Measurements from ENCODE around the gene FAHD2B. TPM values are rescaled to one million over a fixed set of nuclear protein-coding genes. Genes with fewer than 3 reads are reported as not detected.
"Not testable (repeated sequence)": the region's sequence is repeated elsewhere in the genome, so short reads cannot be mapped to it uniquely, and the experiment has no call there.

FAHD2B gene
- polyA plus RNA-seq, 2 donors, result 3.8 to 7.8 TPM

- H3K27me3 ChIP-seq (ENCODE audit: control insufficient read depth in 1 of 2, insufficient read depth in 2 of 2, low read length in 2 of 2), result no peaks in the 10 kb centered on the region
- no peaks in the 10 kb centered on the region for H3K4me1 ChIP-seq (ENCODE audit: control insufficient read depth in 2 of 2, insufficient read depth in 2 of 2, low read length in 1 of 2)
- no peak overlapping the region for H3K4me3 ChIP-seq (ENCODE audit: low read depth in 1 of 2, low read length in 2 of 2)
- peak overlapping the region in 1 of 2 donors; percentile 13 for H3K27ac ChIP-seq (ENCODE audit: low read depth in 2 of 2, low read length in 1 of 2)
- 86 to 87% methylated on average over 12 of the region's 12 CpGs for WGBS, 2 donors
- H3K36me3 ChIP-seq (ENCODE audit: control insufficient read depth in 2 of 2, insufficient read depth in 2 of 2, low read length in 1 of 2), result no peaks in the 10 kb centered on the region
- H3K9me3 ChIP-seq (ENCODE audit: control insufficient read depth in 2 of 2, insufficient read depth in 1 of 2, low read depth in 1 of 2, low read length in 1 of 2), result no peaks in the 10 kb centered on the region
Observed at GRCh38 chr2:97095661-97096060, 979 bp upstream of the FAHD2B start.

- H3K4me1 ChIP-seq (ENCODE audit: control insufficient read depth in 2 of 2, insufficient read depth in 2 of 2, low read length in 1 of 2); H3K27me3 ChIP-seq (ENCODE audit: control insufficient read depth in 1 of 2, insufficient read depth in 2 of 2, low read length in 2 of 2); H3K36me3 ChIP-seq (ENCODE audit: control insufficient read depth in 2 of 2, insufficient read depth in 2 of 2, low read length in 1 of 2); H3K9me3 ChIP-seq (ENCODE audit: control insufficient read depth in 2 of 2, insufficient read depth in 1 of 2, low read depth in 1 of 2, low read length in 1 of 2); H3K4me3 ChIP-seq (ENCODE audit: low read depth in 1 of 2, low read length in 2 of 2): not testable (repeated sequence)
- 63 to 78% methylated on average over 4 of the region's 33 CpGs for WGBS, 2 donors
- H3K27ac ChIP-seq (ENCODE audit: low read depth in 2 of 2, low read length in 1 of 2), result peak overlapping the region in 1 of 2 donors; percentile 42
Observed at GRCh38 chr2:97093983-97094771, 505 bp downstream of the FAHD2B start.

GRCh38 chr2:97092946-97093345 is 1.7 kb downstream of the FAHD2B start:
- not testable (repeated sequence) for H3K27me3 ChIP-seq (ENCODE audit: control insufficient read depth in 1 of 2, insufficient read depth in 2 of 2, low read length in 2 of 2); H3K4me1 ChIP-seq (ENCODE audit: control insufficient read depth in 2 of 2, insufficient read depth in 2 of 2, low read length in 1 of 2); H3K27ac ChIP-seq (ENCODE audit: low read depth in 2 of 2, low read length in 1 of 2); H3K9me3 ChIP-seq (ENCODE audit: control insufficient read depth in 2 of 2, insufficient read depth in 1 of 2, low read depth in 1 of 2, low read length in 1 of 2); H3K4me3 ChIP-seq (ENCODE audit: low read depth in 1 of 2, low read length in 2 of 2); H3K36me3 ChIP-seq (ENCODE audit: control insufficient read depth in 2 of 2, insufficient read depth in 2 of 2, low read length in 1 of 2)
- WGBS, 2 donors, result 92 to 96% methylated on average over 2 of the region's 2 CpGs

- not testable (repeated sequence) for H3K36me3 ChIP-seq (ENCODE audit: control insufficient read depth in 2 of 2, insufficient read depth in 2 of 2, low read length in 1 of 2); H3K27me3 ChIP-seq (ENCODE audit: control insufficient read depth in 1 of 2, insufficient read depth in 2 of 2, low read length in 2 of 2); H3K27ac ChIP-seq (ENCODE audit: low read depth in 2 of 2, low read length in 1 of 2); H3K4me1 ChIP-seq (ENCODE audit: control insufficient read depth in 2 of 2, insufficient read depth in 2 of 2, low read length in 1 of 2); H3K4me3 ChIP-seq (ENCODE audit: low read depth in 1 of 2, low read length in 2 of 2); H3K9me3 ChIP-seq (ENCODE audit: control insufficient read depth in 2 of 2, insufficient read depth in 1 of 2, low read depth in 1 of 2, low read length in 1 of 2)
- 93 to 100% methylated on average over 1 of the region's 1 CpG for WGBS, 2 donors
Observed at GRCh38 chr2:97088706-97089105, 6.0 kb downstream of the FAHD2B start.

- H3K4me3 ChIP-seq (ENCODE audit: low read depth in 1 of 2, low read length in 2 of 2); H3K4me1 ChIP-seq (ENCODE audit: control insufficient read depth in 2 of 2, insufficient read depth in 2 of 2, low read length in 1 of 2); H3K27ac ChIP-seq (ENCODE audit: low read depth in 2 of 2, low read length in 1 of 2); H3K27me3 ChIP-seq (ENCODE audit: control insufficient read depth in 1 of 2, insufficient read depth in 2 of 2, low read length in 2 of 2); H3K9me3 ChIP-seq (ENCODE audit: control insufficient read depth in 2 of 2, insufficient read depth in 1 of 2, low read depth in 1 of 2, low read length in 1 of 2); H3K36me3 ChIP-seq (ENCODE audit: control insufficient read depth in 2 of 2, insufficient read depth in 2 of 2, low read length in 1 of 2): not testable (repeated sequence)
- 89 to 100% methylated on average over 1 to 2 of the region's 7 CpGs for WGBS, 2 donors
Observed at GRCh38 chr2:97085093-97085492, 9.6 kb downstream of the FAHD2B start.

- H3K4me1 ChIP-seq (ENCODE audit: control insufficient read depth in 2 of 2, insufficient read depth in 2 of 2, low read length in 1 of 2); H3K9me3 ChIP-seq (ENCODE audit: control insufficient read depth in 2 of 2, insufficient read depth in 1 of 2, low read depth in 1 of 2, low read length in 1 of 2); H3K4me3 ChIP-seq (ENCODE audit: low read depth in 1 of 2, low read length in 2 of 2): not testable (repeated sequence)
Observed at GRCh38 chr2:97083516-97083915, 11.2 kb downstream of the FAHD2B start.

GRCh38 chr2:97082206-97082605 is 12.5 kb downstream of the FAHD2B start:
- H3K4me1 ChIP-seq (ENCODE audit: control insufficient read depth in 2 of 2, insufficient read depth in 2 of 2, low read length in 1 of 2); H3K4me3 ChIP-seq (ENCODE audit: low read depth in 1 of 2, low read length in 2 of 2); H3K27me3 ChIP-seq (ENCODE audit: control insufficient read depth in 1 of 2, insufficient read depth in 2 of 2, low read length in 2 of 2); H3K27ac ChIP-seq (ENCODE audit: low read depth in 2 of 2, low read length in 1 of 2); H3K36me3 ChIP-seq (ENCODE audit: control insufficient read depth in 2 of 2, insufficient read depth in 2 of 2, low read length in 1 of 2); H3K9me3 ChIP-seq (ENCODE audit: control insufficient read depth in 2 of 2, insufficient read depth in 1 of 2, low read depth in 1 of 2, low read length in 1 of 2): not testable (repeated sequence)
- 18 to 28% methylated on average over 2 to 4 of the region's 9 CpGs for WGBS, 2 donors

More at GRCh38 chr2:97083516-97083915, 11.2 kb downstream of the FAHD2B start:
- H3K36me3 ChIP-seq (ENCODE audit: control insufficient read depth in 2 of 2, insufficient read depth in 2 of 2, low read length in 1 of 2); H3K27me3 ChIP-seq (ENCODE audit: control insufficient read depth in 1 of 2, insufficient read depth in 2 of 2, low read length in 2 of 2); H3K27ac ChIP-seq (ENCODE audit: low read depth in 2 of 2, low read length in 1 of 2): not testable (repeated sequence)
- 91 to 92% methylated on average over 7 of the region's 7 CpGs for WGBS, 2 donors

GRCh38 chr2:97080855-97081254 is 13.8 kb downstream of the FAHD2B start:
- H3K9me3 ChIP-seq (ENCODE audit: control insufficient read depth in 2 of 2, insufficient read depth in 1 of 2, low read depth in 1 of 2, low read length in 1 of 2); H3K4me3 ChIP-seq (ENCODE audit: low read depth in 1 of 2, low read length in 2 of 2); H3K36me3 ChIP-seq (ENCODE audit: control insufficient read depth in 2 of 2, insufficient read depth in 2 of 2, low read length in 1 of 2); H3K27ac ChIP-seq (ENCODE audit: low read depth in 2 of 2, low read length in 1 of 2); H3K4me1 ChIP-seq (ENCODE audit: control insufficient read depth in 2 of 2, insufficient read depth in 2 of 2, low read length in 1 of 2); H3K27me3 ChIP-seq (ENCODE audit: control insufficient read depth in 1 of 2, insufficient read depth in 2 of 2, low read length in 2 of 2): not testable (repeated sequence)
- WGBS, 2 donors, result 84% methylated on average over 5 to 7 of the region's 10 CpGs

- not testable (repeated sequence) for H3K9me3 ChIP-seq (ENCODE audit: control insufficient read depth in 2 of 2, insufficient read depth in 1 of 2, low read depth in 1 of 2, low read length in 1 of 2); H3K4me1 ChIP-seq (ENCODE audit: control insufficient read depth in 2 of 2, insufficient read depth in 2 of 2, low read length in 1 of 2); H3K4me3 ChIP-seq (ENCODE audit: low read depth in 1 of 2, low read length in 2 of 2); H3K27me3 ChIP-seq (ENCODE audit: control insufficient read depth in 1 of 2, insufficient read depth in 2 of 2, low read length in 2 of 2); H3K36me3 ChIP-seq (ENCODE audit: control insufficient read depth in 2 of 2, insufficient read depth in 2 of 2, low read length in 1 of 2); H3K27ac ChIP-seq (ENCODE audit: low read depth in 2 of 2, low read length in 1 of 2)
- 90 to 93% methylated on average over 8 of the region's 8 CpGs for WGBS, 2 donors
Observed at GRCh38 chr2:97077213-97077612, 17.5 kb downstream of the FAHD2B start.

GRCh38 chr2:97070915-97071314 is 23.8 kb downstream of the FAHD2B start:
- WGBS, 2 donors, result 70 to 81% methylated on average over 2 to 3 of the region's 3 CpGs

More at GRCh38 chr2:97070915-97071314, 23.8 kb downstream of the FAHD2B start:
- H3K36me3 ChIP-seq (ENCODE audit: control insufficient read depth in 2 of 2, insufficient read depth in 2 of 2, low read length in 1 of 2); H3K27me3 ChIP-seq (ENCODE audit: control insufficient read depth in 1 of 2, insufficient read depth in 2 of 2, low read length in 2 of 2); H3K4me3 ChIP-seq (ENCODE audit: low read depth in 1 of 2, low read length in 2 of 2); H3K4me1 ChIP-seq (ENCODE audit: control insufficient read depth in 2 of 2, insufficient read depth in 2 of 2, low read length in 1 of 2); H3K27ac ChIP-seq (ENCODE audit: low read depth in 2 of 2, low read length in 1 of 2); H3K9me3 ChIP-seq (ENCODE audit: control insufficient read depth in 2 of 2, insufficient read depth in 1 of 2, low read depth in 1 of 2, low read length in 1 of 2): not testable (repeated sequence)
